ENCODE data around the gene SLC6A12.

The SLC6A12 gene

GRCh38 chr12:164207-164606 is 49.8 kb downstream of the SLC6A12 start:
- no peaks in the 10 kb centered on the region for H3K36me3 ChIP-seq (ENCODE audit: insufficient read depth, low read length)
- H3K9me3 ChIP-seq (ENCODE audit: low read length) = no peaks in the 10 kb centered on the region
- H3K27me3 ChIP-seq (ENCODE audit: control insufficient read depth in 1 of 2, insufficient read depth in 2 of 2, low read length in 2 of 2) = no peaks in the 10 kb centered on the region
- H3K4me1 ChIP-seq (ENCODE audit: insufficient read depth, low read length) = no peaks in the 10 kb centered on the region
- H3K4me3 ChIP-seq (ENCODE audit: low read depth in 1 of 2, low read length in 2 of 2) = no peak overlapping the region
- no peak overlapping the region for H3K9ac ChIP-seq (ENCODE audit: low read length)
- H3K27ac ChIP-seq (ENCODE audit: low read depth, low read length) = no peak overlapping the region

- Histone ChIP-seq H3K36me3 (ENCODE audit: insufficient read depth, low read length) (no peaks in the 10 kb centered on the region), H3K27me3 (ENCODE audit: control insufficient read depth in 1 of 2, insufficient read depth in 2 of 2, low read length in 2 of 2) (no peaks in the 10 kb centered on the region), H3K27ac (ENCODE audit: low read depth, low read length) (no peak overlapping the region), H3K4me3 (ENCODE audit: low read depth in 1 of 2, low read length in 2 of 2) (no peak overlapping the region), H3K4me1 (ENCODE audit: insufficient read depth, low read length) (no peaks in the 10 kb centered on the region), H3K9me3 (ENCODE audit: low read length) (no peaks in the 10 kb centered on the region), H3K9ac (ENCODE audit: low read length) (no peak overlapping the region)
These were observed 50.5 kb downstream of the SLC6A12 start for GRCh38 chr12:163406-163986.

DNA sequence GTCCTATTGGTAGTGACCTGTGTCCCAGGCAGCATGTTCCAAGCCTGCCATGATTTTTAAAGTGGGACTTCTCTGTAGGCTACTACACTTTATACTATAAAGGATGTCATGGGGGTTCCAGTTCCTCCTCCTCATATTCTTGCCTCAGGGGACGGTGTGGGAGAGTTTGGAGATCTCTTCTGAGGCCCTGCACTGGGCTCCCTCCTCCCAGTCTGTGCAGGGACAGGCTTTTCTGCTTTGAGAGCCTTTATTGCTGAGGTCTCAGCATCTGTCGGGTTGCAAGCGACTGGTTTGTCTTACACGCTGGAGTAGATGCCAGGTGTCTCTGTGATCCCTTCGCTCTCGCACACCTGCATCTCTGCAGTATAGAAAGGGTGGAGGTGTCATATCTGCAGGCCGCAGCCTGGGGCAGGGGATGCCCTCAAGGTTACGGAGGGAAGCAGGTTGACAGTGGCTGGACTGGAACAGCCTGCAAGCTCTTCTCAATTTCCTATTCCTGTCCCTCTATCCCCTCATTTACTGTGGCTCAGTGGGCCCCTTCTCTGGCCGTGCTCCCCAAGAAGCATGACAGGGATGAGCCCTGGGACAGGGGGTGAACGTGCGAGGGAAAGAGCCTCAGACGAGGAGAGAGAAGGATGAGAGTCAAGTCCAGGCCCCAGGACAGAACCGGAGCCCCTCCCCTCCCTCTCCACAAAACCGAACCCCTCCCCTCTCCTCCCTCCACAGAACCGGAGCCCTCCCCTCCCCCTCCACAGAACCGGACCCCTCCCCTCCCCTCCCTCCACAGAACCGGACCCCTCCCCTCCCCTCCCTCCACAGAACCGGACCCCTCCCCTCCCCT is 51.3 kb downstream of the SLC6A12 start:
- H3K4me3 ChIP-seq (ENCODE audit: low read depth in 1 of 2, low read length in 2 of 2) = no peak overlapping the region
- H3K27me3 ChIP-seq (ENCODE audit: control insufficient read depth in 1 of 2, insufficient read depth in 2 of 2, low read length in 2 of 2) = no peaks in the 10 kb centered on the region
- H3K4me1 ChIP-seq (ENCODE audit: insufficient read depth, low read length) = no peaks in the 10 kb centered on the region
- H3K9me3 ChIP-seq (ENCODE audit: low read length) = no peaks in the 10 kb centered on the region
- H3K36me3 ChIP-seq (ENCODE audit: insufficient read depth, low read length) = no peaks in the 10 kb centered on the region
- no peak overlapping the region for H3K27ac ChIP-seq (ENCODE audit: low read depth, low read length)
- no peak overlapping the region for H3K9ac ChIP-seq (ENCODE audit: low read length)

GRCh38 chr12:161823-162222 is 52.1 kb downstream of the SLC6A12 start:
- Histone ChIP-seq H3K4me1 (ENCODE audit: insufficient read depth, low read length) (no peaks in the 10 kb centered on the region), H3K36me3 (ENCODE audit: insufficient read depth, low read length) (no peaks in the 10 kb centered on the region), H3K4me3 (ENCODE audit: low read depth in 1 of 2, low read length in 2 of 2) (no peak overlapping the region), H3K9me3 (ENCODE audit: low read length) (no peaks in the 10 kb centered on the region), H3K9ac (ENCODE audit: low read length) (no peak overlapping the region), H3K27ac (ENCODE audit: low read depth, low read length) (no peak overlapping the region), H3K27me3 (ENCODE audit: control insufficient read depth in 1 of 2, insufficient read depth in 2 of 2, low read length in 2 of 2) (no peaks in the 10 kb centered on the region)

- Histone ChIP-seq H3K36me3 (ENCODE audit: insufficient read depth, low read length) (no peaks in the 10 kb centered on the region), H3K27me3 (ENCODE audit: control insufficient read depth in 1 of 2, insufficient read depth in 2 of 2, low read length in 2 of 2) (no peaks in the 10 kb centered on the region), H3K27ac (ENCODE audit: low read depth, low read length) (no peak overlapping the region), H3K4me1 (ENCODE audit: insufficient read depth, low read length) (no peaks in the 10 kb centered on the region), H3K4me3 (ENCODE audit: low read depth in 1 of 2, low read length in 2 of 2) (no peak overlapping the region), H3K9ac (ENCODE audit: low read length) (no peak overlapping the region), H3K9me3 (ENCODE audit: low read length) (no peaks in the 10 kb centered on the region)
These were observed 53.1 kb downstream of the SLC6A12 start for GRCh38 chr12:160858-161257.

GRCh38 chr12:159156-159782 is 54.7 kb downstream of the SLC6A12 start:
- H3K27ac ChIP-seq (ENCODE audit: low read depth, low read length) = no peak overlapping the region
- H3K4me1 ChIP-seq (ENCODE audit: insufficient read depth, low read length) = no peaks in the 10 kb centered on the region

DNA sequence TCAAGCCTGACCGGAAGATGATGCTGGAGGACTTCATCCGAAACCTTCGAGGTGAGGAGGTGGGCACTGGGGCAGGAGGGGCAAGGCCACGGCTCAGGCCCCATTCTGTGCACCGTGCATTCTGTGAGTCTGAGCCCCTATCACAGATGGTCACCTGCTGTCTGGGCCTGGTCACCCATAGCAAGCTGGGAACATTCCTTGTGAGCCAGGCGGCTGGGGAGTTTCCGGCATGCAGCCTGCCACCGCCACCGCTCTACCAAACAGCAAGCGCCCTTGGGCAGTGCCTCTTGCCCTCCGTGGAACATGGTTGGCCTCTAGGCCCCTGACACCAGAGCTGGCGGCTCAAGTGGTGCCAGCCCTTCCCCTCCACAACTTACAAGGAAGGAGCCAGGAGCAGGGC is 56.3 kb downstream of the SLC6A12 start:
- no peaks in the 10 kb centered on the region for H3K36me3 ChIP-seq (ENCODE audit: insufficient read depth, low read length)
- no peak overlapping the region for H3K4me3 ChIP-seq (ENCODE audit: low read depth in 1 of 2, low read length in 2 of 2)
- H3K27ac ChIP-seq (ENCODE audit: low read depth, low read length) = no peak overlapping the region
- no peaks in the 10 kb centered on the region for H3K27me3 ChIP-seq (ENCODE audit: control insufficient read depth in 1 of 2, insufficient read depth in 2 of 2, low read length in 2 of 2)
- no peak overlapping the region for H3K9ac ChIP-seq (ENCODE audit: low read length)
- H3K9me3 ChIP-seq (ENCODE audit: low read length) = no peaks in the 10 kb centered on the region
- H3K4me1 ChIP-seq (ENCODE audit: insufficient read depth, low read length) = no peaks in the 10 kb centered on the region

More at GRCh38 chr12:159156-159782, 54.7 kb downstream of the SLC6A12 start:
- H3K9ac ChIP-seq (ENCODE audit: low read length) = no peak overlapping the region
- no peaks in the 10 kb centered on the region for H3K36me3 ChIP-seq (ENCODE audit: insufficient read depth, low read length)
- no peaks in the 10 kb centered on the region for H3K27me3 ChIP-seq (ENCODE audit: control insufficient read depth in 1 of 2, insufficient read depth in 2 of 2, low read length in 2 of 2)
- H3K9me3 ChIP-seq (ENCODE audit: low read length) = no peaks in the 10 kb centered on the region
- no peak overlapping the region for H3K4me3 ChIP-seq (ENCODE audit: low read depth in 1 of 2, low read length in 2 of 2)

- no peak overlapping the region for H3K4me3 ChIP-seq (ENCODE audit: low read depth in 1 of 2, low read length in 2 of 2)
- no peak overlapping the region for H3K27ac ChIP-seq (ENCODE audit: low read depth, low read length)
- no peaks in the 10 kb centered on the region for H3K27me3 ChIP-seq (ENCODE audit: control insufficient read depth in 1 of 2, insufficient read depth in 2 of 2, low read length in 2 of 2)
- H3K4me1 ChIP-seq (ENCODE audit: insufficient read depth, low read length) = no peaks in the 10 kb centered on the region
- no peaks in the 10 kb centered on the region for H3K36me3 ChIP-seq (ENCODE audit: insufficient read depth, low read length)
- no peaks in the 10 kb centered on the region for H3K9me3 ChIP-seq (ENCODE audit: low read length)
- H3K9ac ChIP-seq (ENCODE audit: low read length) = no peak overlapping the region
These were observed 57.0 kb downstream of the SLC6A12 start for GRCh38 chr12:156945-157344.

DNA sequence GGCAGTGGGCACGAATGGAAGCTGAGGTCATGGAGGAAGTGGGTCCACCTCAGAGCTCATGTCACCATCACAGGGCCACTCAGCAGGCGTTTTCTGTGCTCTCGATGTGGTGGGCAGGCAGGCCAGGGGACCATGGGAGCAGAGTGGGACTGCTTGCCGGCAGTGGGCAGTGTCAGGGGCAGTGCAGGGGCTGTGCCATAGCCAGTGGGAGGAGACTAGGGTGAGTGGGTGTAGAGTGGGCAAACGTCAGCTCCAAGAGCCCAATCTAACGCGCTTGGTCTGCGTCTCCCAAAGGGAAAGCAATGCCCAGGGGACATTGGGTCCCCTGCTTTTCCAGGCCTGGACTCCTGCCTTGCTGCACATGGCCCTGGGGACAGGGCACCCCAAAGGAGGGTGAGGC is 58.3 kb downstream of the SLC6A12 start:
- H3K36me3 ChIP-seq (ENCODE audit: insufficient read depth, low read length) = no peaks in the 10 kb centered on the region
- no peak overlapping the region for H3K27ac ChIP-seq (ENCODE audit: low read depth, low read length)
- no peaks in the 10 kb centered on the region for H3K27me3 ChIP-seq (ENCODE audit: control insufficient read depth in 1 of 2, insufficient read depth in 2 of 2, low read length in 2 of 2)

DNA sequence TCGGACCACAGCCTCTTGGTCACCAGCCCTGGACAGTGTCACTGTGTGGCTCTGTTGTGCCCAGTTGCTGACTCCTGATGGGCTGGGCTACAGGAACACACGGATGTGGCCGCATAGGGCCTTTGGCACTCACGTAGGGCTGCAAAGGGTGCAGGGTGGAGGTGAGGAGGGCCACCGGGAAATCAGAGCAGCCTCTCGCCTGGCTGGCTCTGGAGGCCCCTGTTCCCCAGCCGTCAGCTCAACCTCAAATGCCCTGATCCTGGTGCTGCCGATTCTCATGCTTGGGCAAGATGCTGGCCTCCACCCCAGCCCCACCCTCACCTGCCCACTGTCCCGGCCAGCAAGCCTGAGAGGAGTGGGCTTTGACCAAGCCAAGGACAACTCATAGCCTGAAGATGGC is 59.0 kb downstream of the SLC6A12 start:
- Histone ChIP-seq H3K4me3 (ENCODE audit: low read depth in 1 of 2, low read length in 2 of 2) (no peak overlapping the region), H3K36me3 (ENCODE audit: insufficient read depth, low read length) (no peaks in the 10 kb centered on the region), H3K4me1 (ENCODE audit: insufficient read depth, low read length) (no peaks in the 10 kb centered on the region), H3K9ac (ENCODE audit: low read length) (no peak overlapping the region), H3K9me3 (ENCODE audit: low read length) (no peaks in the 10 kb centered on the region), H3K27ac (ENCODE audit: low read depth, low read length) (no peak overlapping the region), H3K27me3 (ENCODE audit: control insufficient read depth in 1 of 2, insufficient read depth in 2 of 2, low read length in 2 of 2) (peaks cover 0 to under 1% of the 10 kb centered on the region in 2 donors)

More for the DNA sequence above, 58.3 kb downstream of the SLC6A12 start:
- Histone ChIP-seq H3K4me1 (ENCODE audit: insufficient read depth, low read length) (no peaks in the 10 kb centered on the region), H3K9ac (ENCODE audit: low read length) (no peak overlapping the region), H3K4me3 (ENCODE audit: low read depth in 1 of 2, low read length in 2 of 2) (no peak overlapping the region), H3K9me3 (ENCODE audit: low read length) (no peaks in the 10 kb centered on the region)

DNA sequence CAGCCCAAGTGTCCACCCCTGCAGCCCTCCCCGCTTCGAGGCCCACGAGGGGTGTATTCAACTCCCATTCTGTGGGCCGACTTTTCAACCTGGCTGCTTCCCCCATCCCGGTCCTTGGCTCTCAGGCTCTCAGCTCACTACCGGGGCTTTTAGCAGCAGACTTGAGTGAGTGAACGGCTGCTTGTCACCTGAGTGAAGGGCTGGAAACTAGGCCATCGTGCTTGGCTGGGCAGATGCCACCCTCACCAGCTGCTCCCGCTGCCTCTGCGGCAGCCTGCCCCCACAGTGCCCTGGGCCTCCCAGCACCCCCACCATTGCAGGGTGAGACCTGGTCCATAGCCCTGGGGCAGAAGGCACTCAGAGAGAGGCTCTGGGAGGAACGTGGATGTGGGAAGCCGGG is 59.9 kb downstream of the SLC6A12 start:
- Histone ChIP-seq H3K4me1 (ENCODE audit: insufficient read depth, low read length) (no peaks in the 10 kb centered on the region), H3K4me3 (ENCODE audit: low read depth in 1 of 2, low read length in 2 of 2) (no peak overlapping the region), H3K9me3 (ENCODE audit: low read length) (no peaks in the 10 kb centered on the region), H3K27me3 (ENCODE audit: control insufficient read depth in 1 of 2, insufficient read depth in 2 of 2, low read length in 2 of 2) (peaks cover 0 to 4% of the 10 kb centered on the region in 2 donors), H3K36me3 (ENCODE audit: insufficient read depth, low read length) (no peaks in the 10 kb centered on the region), H3K9ac (ENCODE audit: low read length) (no peak overlapping the region), H3K27ac (ENCODE audit: low read depth, low read length) (no peak overlapping the region)

All from muscle layer of colon (tissue), 2 donors.